Measurements from ENCODE around the gene SNRPD1.
A peak's percentile ranks its signal among the peaks of the same experiment; 100 is the strongest.
"Not testable (repeated sequence)": the region's sequence is repeated elsewhere in the genome, so short reads cannot be mapped to it uniquely, and the experiment has no call there.

Gene SNRPD1

GRCh38 chr18:21612125-21613039 lies at the start of gene SNRPD1:
TSS of gene SNRPD1 (plus strand) at chr18:21612314. CDS start at chr18:21612430, 116 bp downstream.
- Histone ChIP-seq H3K36me3 (ENCODE audit: insufficient read depth, low read depth, low read length) (peaks cover 23% of the 10 kb centered on the region), H3K4me1 (ENCODE audit: insufficient read depth, low read length) (no peaks in the 10 kb centered on the region), H3K9ac (ENCODE audit: low read depth, low read length) (peak within 1 kb of the TSS; percentile 97), H3K27me3 (ENCODE audit: insufficient read depth, low read length) (no peaks in the 10 kb centered on the region), H3K4me3 (ENCODE audit: low read length) (peak within 1 kb of the TSS; percentile 89), H3K27ac (ENCODE audit: low read length) (peak within 1 kb of the TSS; percentile 90), H3K9me3 (ENCODE audit: insufficient read depth, low read depth, low read length) (no peaks in the 10 kb centered on the region)

- H3K36me3 ChIP-seq (ENCODE audit: insufficient read depth, low read depth, low read length), result peaks cover 89% of the 10 kb centered on the region
These were observed 40.3 kb upstream of the SNRPD1 start for GRCh38 chr18:21571772-21572171.

GRCh38 chr18:21575656-21576055 lies 36.5 kb upstream of the SNRPD1 start:
- H3K27ac ChIP-seq (ENCODE audit: low read length), result no peak overlapping the region
- H3K4me3 ChIP-seq (ENCODE audit: low read length), result no peak overlapping the region
- no peaks in the 10 kb centered on the region for H3K4me1 ChIP-seq (ENCODE audit: insufficient read depth, low read length)
- peaks cover 59% of the 10 kb centered on the region for H3K36me3 ChIP-seq (ENCODE audit: insufficient read depth, low read depth, low read length)
- H3K9me3 ChIP-seq (ENCODE audit: insufficient read depth, low read depth, low read length), result no peaks in the 10 kb centered on the region
- no peak overlapping the region for H3K9ac ChIP-seq (ENCODE audit: low read depth, low read length)
- no peaks in the 10 kb centered on the region for H3K27me3 ChIP-seq (ENCODE audit: insufficient read depth, low read length)

More at GRCh38 chr18:21571772-21572171, 40.3 kb upstream of the SNRPD1 start:
- Histone ChIP-seq H3K27me3 (ENCODE audit: insufficient read depth, low read length) (no peaks in the 10 kb centered on the region), H3K9ac (ENCODE audit: low read depth, low read length) (no peak overlapping the region), H3K27ac (ENCODE audit: low read length) (no peak overlapping the region), H3K4me1 (ENCODE audit: insufficient read depth, low read length) (no peaks in the 10 kb centered on the region), H3K9me3 (ENCODE audit: insufficient read depth, low read depth, low read length) (no peaks in the 10 kb centered on the region), H3K4me3 (ENCODE audit: low read length) (no peak overlapping the region)

GRCh38 chr18:21584391-21584790 lies 27.7 kb upstream of the SNRPD1 start:
- peaks cover 11% of the 10 kb centered on the region for H3K36me3 ChIP-seq (ENCODE audit: insufficient read depth, low read depth, low read length)

GRCh38 chr18:21592361-21592760 lies 19.8 kb upstream of the SNRPD1 start:
- H3K27ac ChIP-seq (ENCODE audit: low read length); H3K27me3 ChIP-seq (ENCODE audit: insufficient read depth, low read length); H3K4me3 ChIP-seq (ENCODE audit: low read length); H3K9me3 ChIP-seq (ENCODE audit: insufficient read depth, low read depth, low read length); H3K4me1 ChIP-seq (ENCODE audit: insufficient read depth, low read length); H3K9ac ChIP-seq (ENCODE audit: low read depth, low read length); H3K36me3 ChIP-seq (ENCODE audit: insufficient read depth, low read depth, low read length): not testable (repeated sequence)

More at GRCh38 chr18:21584391-21584790, 27.7 kb upstream of the SNRPD1 start:
- Histone ChIP-seq H3K4me1 (ENCODE audit: insufficient read depth, low read length) (no peaks in the 10 kb centered on the region), H3K4me3 (ENCODE audit: low read length) (no peak overlapping the region), H3K9ac (ENCODE audit: low read depth, low read length) (no peak overlapping the region), H3K27ac (ENCODE audit: low read length) (no peak overlapping the region), H3K27me3 (ENCODE audit: insufficient read depth, low read length) (no peaks in the 10 kb centered on the region), H3K9me3 (ENCODE audit: insufficient read depth, low read depth, low read length) (no peaks in the 10 kb centered on the region)

- Histone ChIP-seq H3K4me1 (ENCODE audit: insufficient read depth, low read length) (peaks cover 1% of the 10 kb centered on the region; the same call in 1 of the 2 replicates), H3K27me3 (ENCODE audit: insufficient read depth, low read length) (no peaks in the 10 kb centered on the region), H3K9ac (ENCODE audit: low read depth, low read length) (no peak overlapping the region), H3K27ac (ENCODE audit: low read length) (no peak overlapping the region), H3K9me3 (ENCODE audit: insufficient read depth, low read depth, low read length) (no peaks in the 10 kb centered on the region), H3K36me3 (ENCODE audit: insufficient read depth, low read depth, low read length) (peaks cover 6% of the 10 kb centered on the region; the same call in 1 of the 2 replicates), H3K4me3 (ENCODE audit: low read length) (no peak overlapping the region)
These were observed 18.4 kb upstream of the SNRPD1 start for GRCh38 chr18:21593540-21594257.

- Histone ChIP-seq H3K9me3 (ENCODE audit: insufficient read depth, low read depth, low read length) (no peaks in the 10 kb centered on the region), H3K9ac (ENCODE audit: low read depth, low read length) (no peak overlapping the region), H3K27me3 (ENCODE audit: insufficient read depth, low read length) (no peaks in the 10 kb centered on the region), H3K36me3 (ENCODE audit: insufficient read depth, low read depth, low read length) (peaks cover 6% of the 10 kb centered on the region; the same call in 1 of the 2 replicates), H3K4me1 (ENCODE audit: insufficient read depth, low read length) (peaks cover 4% of the 10 kb centered on the region; the same call in 1 of the 2 replicates), H3K27ac (ENCODE audit: low read length) (no peak overlapping the region), H3K4me3 (ENCODE audit: low read length) (no peak overlapping the region)
These were observed 14.5 kb upstream of the SNRPD1 start for GRCh38 chr18:21597620-21598019.

- peaks cover 4% of the 10 kb centered on the region; the same call in 1 of the 2 replicates for H3K4me1 ChIP-seq (ENCODE audit: insufficient read depth, low read length)
- H3K9me3 ChIP-seq (ENCODE audit: insufficient read depth, low read depth, low read length), result no peaks in the 10 kb centered on the region
- H3K36me3 ChIP-seq (ENCODE audit: insufficient read depth, low read depth, low read length), result peaks cover 3% of the 10 kb centered on the region; the same call in 1 of the 2 replicates
- peak overlapping the region; percentile 95 for H3K27ac ChIP-seq (ENCODE audit: low read length)
- peak overlapping the region; percentile 100 for H3K4me3 ChIP-seq (ENCODE audit: low read length)
- H3K27me3 ChIP-seq (ENCODE audit: insufficient read depth, low read length), result no peaks in the 10 kb centered on the region
- peak overlapping the region; percentile 97 for H3K9ac ChIP-seq (ENCODE audit: low read depth, low read length)
These were observed 13.2 kb upstream of the SNRPD1 start for GRCh38 chr18:21598726-21599584.

GRCh38 chr18:21599585-21600525 lies 12.3 kb upstream of the SNRPD1 start:
- H3K4me1 ChIP-seq (ENCODE audit: insufficient read depth, low read length), result peaks cover 4% of the 10 kb centered on the region; the same call in 1 of the 2 replicates
- H3K4me3 ChIP-seq (ENCODE audit: low read length), result peak overlapping the region; percentile 100
- H3K27ac ChIP-seq (ENCODE audit: low read length), result peak overlapping the region; percentile 95
- no peaks in the 10 kb centered on the region for H3K9me3 ChIP-seq (ENCODE audit: insufficient read depth, low read depth, low read length)
- no peaks in the 10 kb centered on the region for H3K36me3 ChIP-seq (ENCODE audit: insufficient read depth, low read depth, low read length)
- peak overlapping the region; percentile 97 for H3K9ac ChIP-seq (ENCODE audit: low read depth, low read length)
- no peaks in the 10 kb centered on the region for H3K27me3 ChIP-seq (ENCODE audit: insufficient read depth, low read length)

- Histone ChIP-seq H3K27me3 (ENCODE audit: insufficient read depth, low read length) (no peaks in the 10 kb centered on the region), H3K4me1 (ENCODE audit: insufficient read depth, low read length) (peaks cover 4% of the 10 kb centered on the region; the same call in 1 of the 2 replicates), H3K9me3 (ENCODE audit: insufficient read depth, low read depth, low read length) (no peaks in the 10 kb centered on the region), H3K9ac (ENCODE audit: low read depth, low read length) (peak within 1 kb of the TSS; percentile 97), H3K4me3 (ENCODE audit: low read length) (peak within 1 kb of the TSS; percentile 100), H3K36me3 (ENCODE audit: insufficient read depth, low read depth, low read length) (no peaks in the 10 kb centered on the region), H3K27ac (ENCODE audit: low read length) (peak within 1 kb of the TSS; percentile 95)
These were observed 11.3 kb upstream of the SNRPD1 start, which contains the start of gene ESCO1 for GRCh38 chr18:21600526-21601410. TSS of gene ESCO1 (minus strand) at chr18:21600704. CDS start at chr18:21574843, 25,861 bp downstream.
